Tracheal epithelial cell (primary cell): ENCODE measurements around the gene TRMT61B. TPM values are rescaled to one million over a fixed set of nuclear protein-coding genes. Genes with fewer than 3 reads are reported as not detected.

Experiments
- total RNA-seq: library from RNA; depleted of rRNA; stranded (reverse); fragments of >200 nt; gene quantifications from 2 replicates; pipeline ENCODE4 v1.2.1, GENCODE V29; 2014

The TRMT61B gene
- total RNA-seq = 9.2 and 18.1 TPM in 2 replicates

DNA sequence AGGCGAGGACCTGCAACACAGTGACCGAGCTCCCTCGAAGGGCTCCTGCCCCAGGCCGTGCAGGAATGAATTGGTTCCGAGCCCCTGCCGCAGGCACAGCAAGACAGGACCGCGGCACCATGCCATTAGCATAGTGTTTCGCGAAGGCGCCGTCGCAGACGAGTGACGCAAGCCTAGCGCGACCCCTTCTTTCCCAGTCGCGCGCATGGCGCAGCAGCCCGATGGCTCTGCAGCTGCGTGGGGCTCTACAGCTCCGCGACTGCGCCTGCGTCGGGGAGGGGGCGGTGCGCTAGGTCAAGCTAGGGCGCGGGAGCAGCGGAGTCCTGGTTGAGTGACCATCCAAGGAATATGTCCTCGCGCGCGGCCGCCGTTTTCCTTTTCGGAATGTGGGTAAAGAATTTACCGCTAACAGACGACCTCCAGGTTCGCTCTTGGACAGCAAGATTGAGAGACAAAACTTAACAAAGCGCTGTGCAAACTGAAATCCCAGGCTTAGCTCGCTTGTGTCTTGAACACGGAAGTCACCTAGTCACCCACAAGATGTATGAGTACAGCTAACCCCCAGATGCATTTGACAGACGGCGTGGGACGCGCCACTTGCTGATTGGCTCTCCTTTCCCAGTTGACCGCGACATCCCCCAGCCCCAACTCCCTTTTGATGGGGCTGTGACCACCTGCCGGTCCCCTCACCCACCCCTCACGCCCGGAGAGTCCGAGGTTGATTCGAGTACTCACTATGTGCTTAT lies at the start of gene TRMT61B:
TRMT61B (minus strand) TSS at position 164 of the 746 bp plus-strand sequence; CDS start at position 132, 32 bp downstream.

DNA sequence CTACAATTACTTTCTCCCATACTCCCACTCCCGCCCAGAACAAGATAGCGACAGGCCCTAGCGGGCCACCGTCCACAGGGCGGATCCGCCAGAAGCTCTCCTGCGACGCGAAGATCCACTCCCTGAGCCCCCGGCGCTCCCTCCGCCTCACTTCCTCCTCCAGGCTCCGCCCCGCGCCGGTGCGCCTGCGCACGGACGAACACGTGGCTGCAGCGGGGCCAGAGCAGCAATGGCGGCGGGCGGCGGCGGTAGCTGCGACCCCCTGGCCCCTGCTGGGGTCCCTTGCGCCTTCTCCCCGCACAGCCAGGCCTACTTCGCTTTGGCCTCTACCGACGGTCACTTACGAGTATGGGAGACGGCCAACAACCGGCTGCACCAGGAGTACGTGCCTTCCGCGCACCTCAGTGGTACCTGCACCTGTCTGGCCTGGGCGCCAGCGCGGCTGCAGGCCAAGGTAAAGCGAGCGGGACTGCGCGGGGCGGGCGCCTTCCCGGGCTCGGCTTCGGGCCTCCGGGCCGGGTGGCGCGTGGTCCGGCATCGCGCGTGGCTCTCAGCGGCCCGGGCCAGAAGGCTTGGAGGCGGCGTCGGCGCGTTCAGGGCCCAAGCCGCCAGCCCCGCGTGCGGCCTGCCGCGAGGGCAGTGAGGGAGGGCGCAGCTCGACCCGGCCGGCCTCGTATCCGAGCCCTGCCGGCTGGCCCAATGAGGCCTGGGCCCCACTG lies 24.5 kb upstream of the TRMT61B start, which contains the start of gene WDR43:
WDR43 (plus strand) TSS at position 198 of the 719 bp plus-strand sequence; CDS start at position 230, 32 bp downstream.

DNA sequence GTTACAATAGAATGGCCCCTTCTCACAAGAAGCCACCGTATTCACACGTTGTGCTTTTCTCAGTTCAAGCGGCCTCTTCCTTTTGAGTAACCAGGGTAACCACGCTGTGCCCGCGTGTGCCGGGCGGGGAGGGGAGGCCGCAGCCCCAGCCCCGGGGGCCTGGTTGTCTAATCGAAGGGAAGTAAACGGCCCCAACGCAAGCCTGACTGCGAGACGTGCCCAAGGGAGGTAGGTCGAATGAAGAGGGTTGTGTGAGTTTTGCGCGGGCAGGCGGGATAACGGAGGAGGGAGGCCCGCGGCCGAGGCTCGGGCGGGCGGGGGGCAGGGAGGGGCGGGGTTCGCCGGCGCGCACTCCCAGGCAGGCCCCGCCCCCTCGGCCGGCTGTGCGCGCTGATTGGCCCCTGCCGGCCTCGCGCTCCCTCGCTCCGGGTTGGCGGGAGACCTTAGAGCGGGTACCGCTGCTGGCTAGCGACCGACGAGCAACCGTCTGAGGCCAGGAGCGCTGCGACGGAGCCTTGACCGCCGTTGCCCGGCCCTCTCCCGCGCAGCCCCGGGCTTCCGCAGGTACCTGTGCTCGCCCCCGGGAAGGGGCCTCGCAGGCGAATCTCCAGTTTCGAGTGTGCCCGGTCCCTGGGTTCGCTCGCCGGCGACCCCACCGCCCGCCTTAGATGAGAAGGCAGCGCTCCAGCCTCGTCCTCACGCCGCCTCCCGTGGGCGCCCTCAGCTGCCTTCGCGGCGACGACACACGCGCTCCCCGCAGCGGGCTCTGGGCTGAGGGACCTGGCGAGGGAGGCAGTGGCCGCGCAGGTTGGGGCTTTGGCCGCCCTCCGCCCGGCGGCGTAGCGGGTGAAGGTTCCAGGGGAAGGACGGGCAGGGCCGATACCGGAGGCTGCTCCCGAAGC lies 59.5 kb downstream of the TRMT61B start, which contains the start of gene SPDYA:
SPDYA (plus strand) TSS at position 451 of the 902 bp plus-strand sequence. CDS start 5,181 bp downstream, outside the sequence.

Other genes starting within 250 kb of the TRMT61B start
- gene PPP1CB, start 118.5 kb downstream of the TRMT61B start, total RNA-seq = 304 and 317 TPM in 2 replicates
- 0.85 and 0.96 TPM in 2 replicates for gene SPDYA, start 59.5 kb downstream of the TRMT61B start, total RNA-seq
- gene WDR43, start 24.4 kb upstream of the TRMT61B start, total RNA-seq = 90.6 and 116 TPM in 2 replicates
- under 0.01 TPM in 1 of 2 replicates, not detected in the other for gene TOGARAM2, start 111.0 kb upstream of the TRMT61B start, total RNA-seq
- gene PCARE, start 204.2 kb upstream of the TRMT61B start, total RNA-seq = not detected in 2 replicates
- 84.1 and 109 TPM in 2 replicates for gene CLIP4, start 245.1 kb upstream of the TRMT61B start, total RNA-seq